ENCODE results near the gene DMBX1.

The DMBX1 gene

DNA sequence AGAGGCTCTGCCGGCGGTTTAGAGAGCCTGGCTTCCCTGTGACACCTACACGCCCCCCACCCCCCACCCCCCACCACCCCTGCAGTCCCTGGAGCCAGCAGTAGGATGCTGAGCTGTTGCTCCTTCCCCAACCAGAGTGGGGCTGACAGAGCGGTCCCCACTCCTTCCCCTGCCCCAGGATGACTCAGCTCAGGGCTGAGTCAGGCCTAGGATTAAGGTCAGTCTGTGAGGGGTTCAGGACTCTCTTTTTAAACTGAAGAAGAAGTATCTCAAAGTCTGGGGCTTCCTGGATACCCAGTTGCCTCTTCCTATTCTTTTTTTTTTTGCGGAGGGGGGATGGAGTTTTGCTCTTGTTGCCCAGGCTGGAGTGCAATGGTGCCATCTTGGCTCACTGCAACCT lies 19.1 kb downstream of the DMBX1 start:
- no peak for DNase-seq

DNA sequence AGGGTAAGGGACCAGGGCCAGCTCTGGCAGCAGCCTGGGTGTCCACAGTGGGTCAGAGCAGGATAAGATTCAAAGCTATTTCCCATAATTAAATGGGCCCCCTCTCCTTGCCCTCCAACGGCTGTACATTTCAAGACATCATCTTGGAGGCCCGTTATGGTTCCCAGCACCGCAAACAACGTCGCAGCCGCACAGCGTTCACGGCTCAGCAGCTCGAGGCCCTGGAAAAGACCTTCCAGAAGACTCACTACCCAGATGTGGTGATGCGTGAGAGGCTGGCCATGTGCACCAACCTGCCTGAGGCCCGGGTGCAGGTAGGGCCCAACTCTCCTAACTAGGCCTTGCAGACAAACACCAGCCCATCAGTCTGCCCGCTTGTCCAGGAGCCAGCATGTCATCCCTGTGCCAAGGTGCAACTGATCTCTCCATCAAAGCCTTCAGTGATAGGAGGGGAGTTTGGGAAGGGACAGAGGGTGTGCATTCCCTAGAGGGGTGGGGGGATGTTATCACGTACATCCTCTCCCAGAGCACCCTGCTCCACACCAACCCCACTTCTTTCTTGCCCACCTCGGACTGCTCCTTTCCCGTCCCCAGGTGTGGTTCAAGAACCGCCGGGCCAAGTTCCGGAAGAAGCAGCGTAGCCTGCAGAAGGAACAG lies 20.8 kb downstream of the DMBX1 start:
- DNase-seq = no peak

DNA sequence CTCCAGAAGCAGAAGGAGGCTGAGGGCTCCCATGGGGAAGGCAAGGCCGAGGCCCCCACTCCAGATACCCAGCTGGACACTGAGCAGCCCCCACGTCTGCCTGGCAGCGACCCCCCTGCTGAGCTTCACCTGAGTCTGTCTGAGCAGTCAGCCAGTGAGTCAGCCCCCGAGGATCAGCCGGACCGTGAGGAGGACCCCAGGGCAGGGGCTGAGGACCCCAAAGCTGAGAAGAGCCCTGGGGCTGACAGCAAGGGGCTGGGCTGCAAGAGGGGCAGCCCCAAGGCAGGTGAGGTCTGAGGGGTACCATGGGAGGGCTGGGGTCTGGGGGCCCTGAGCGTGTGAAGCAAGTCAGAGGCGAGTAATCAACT lies 21.3 kb downstream of the DMBX1 start:
- no peak for DNase-seq

DNA sequence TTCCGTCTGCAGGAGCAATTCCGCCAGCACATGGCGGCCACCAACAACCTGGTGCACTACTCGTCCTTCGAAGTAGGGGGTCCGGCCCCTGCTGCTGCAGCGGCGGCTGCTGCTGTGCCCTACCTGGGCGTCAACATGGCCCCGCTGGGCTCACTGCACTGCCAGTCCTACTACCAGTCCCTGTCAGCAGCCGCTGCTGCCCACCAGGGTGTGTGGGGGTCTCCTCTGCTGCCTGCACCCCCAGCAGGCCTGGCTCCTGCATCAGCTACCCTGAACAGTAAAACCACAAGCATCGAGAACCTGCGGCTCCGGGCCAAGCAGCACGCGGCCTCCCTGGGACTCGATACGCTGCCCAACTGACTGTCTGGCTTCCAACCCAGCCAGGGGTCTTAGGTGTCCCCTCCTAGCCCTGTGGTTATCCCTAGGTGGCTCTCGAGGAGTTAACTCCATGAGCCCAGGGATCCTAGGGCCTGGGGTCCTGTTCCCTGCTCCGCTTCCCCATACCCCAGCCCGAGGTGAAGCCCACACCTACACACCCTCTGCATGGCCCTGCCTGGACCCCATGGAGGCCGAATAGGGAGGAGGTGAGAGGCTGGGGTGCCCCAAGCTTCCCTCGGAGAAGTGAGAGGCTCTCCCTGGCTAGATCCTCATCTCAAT lies 22.6 kb downstream of the DMBX1 start:
- DNase-seq = no peak

DNA sequence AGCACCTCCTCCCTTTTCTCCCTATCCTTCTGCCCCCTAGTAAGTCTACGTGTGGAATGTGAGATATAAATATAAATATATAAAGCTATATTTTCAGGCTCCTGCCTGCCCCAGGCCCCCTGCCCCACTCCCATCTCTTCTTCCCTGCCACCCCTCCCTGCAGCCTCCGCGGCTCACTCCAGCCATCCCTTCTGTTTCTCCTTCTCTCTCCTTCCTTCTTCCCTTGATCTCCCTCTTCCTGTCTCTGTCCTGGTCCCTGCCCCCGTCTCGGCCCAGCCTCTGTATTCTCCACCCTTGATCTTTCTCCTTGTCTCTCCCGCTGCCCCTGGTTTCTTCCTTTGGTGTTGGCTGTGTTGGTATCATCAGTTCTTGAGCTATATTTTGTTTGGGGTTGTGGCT lies 23.2 kb downstream of the DMBX1 start:
- no peak for DNase-seq

DNA sequence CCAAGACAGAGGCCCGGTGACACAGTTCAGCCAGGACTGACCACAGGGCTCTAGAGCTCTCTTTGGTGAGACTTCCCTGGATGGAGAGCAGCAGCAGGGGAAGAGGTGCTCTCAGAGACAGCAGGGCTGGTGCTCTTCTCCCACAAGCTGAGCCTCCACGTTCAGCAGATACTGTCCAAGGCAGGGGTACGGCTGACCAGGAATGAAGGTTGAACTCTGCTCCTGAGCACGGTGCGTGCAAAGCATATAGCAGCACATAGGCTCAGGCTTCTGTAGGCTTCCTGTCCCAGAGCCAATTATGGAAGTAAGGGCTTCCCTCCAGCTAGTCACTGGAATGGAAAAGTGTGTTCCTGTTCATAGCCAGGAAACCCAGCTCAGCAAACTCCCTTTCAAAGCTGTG lies 23.9 kb downstream of the DMBX1 start:
- DNase-seq = no peak

DNA sequence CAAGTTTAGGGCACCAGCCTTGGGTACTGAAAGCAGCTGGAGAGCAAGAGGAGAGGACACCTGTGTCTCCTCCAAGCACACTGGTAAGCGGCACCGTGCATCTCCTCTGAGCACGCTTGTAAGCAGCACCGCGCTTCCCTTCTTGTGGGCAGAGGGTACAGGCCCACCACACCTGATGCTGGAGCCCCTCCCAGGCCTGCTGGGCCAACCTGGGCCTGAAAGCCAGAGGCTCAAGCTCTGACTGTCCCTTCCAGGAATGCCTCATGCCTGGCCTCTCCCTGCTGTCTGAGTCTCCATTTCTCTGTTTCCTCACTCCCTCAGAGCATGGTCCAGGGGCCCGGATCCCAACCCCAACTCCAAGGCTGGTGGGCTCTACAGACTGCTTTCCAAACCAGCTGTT lies 25.9 kb downstream of the DMBX1 start:
- no peak for DNase-seq

DNA sequence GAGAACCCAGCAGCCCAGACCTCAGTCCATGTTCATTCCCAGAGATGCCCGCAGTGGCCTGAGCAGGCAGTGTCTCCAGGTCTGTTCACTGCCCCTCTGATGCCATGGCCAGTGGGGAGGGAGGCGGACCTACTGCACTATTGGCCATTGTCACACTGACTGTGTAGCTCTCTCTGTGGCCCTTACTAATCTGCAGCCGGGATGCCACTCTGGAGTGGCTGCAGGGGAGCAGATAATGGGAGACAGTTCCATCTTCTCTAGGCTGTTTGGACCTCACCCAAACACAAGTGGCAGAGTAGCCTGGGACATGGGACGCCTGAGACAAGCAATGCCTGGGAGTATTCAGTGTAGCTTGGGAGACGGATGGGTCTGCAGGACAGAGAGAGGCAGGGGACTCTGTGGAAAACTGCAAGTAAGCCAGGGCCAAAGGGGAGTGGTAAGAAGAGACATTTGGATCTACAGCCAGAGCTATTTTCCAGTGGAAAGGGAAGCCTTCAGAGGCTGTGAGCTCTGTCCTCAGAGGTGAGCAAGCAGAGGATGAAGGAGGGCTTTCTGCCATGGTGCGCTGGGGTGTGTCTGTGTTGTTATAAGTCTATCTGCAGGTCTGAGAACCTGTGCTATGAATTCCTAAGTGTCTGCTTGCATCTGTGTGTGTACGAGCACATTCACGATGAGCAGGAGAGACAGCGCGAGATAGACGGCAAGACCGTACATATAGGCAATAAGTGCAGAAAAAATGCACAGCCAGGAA lies 26.7 kb downstream of the DMBX1 start:
- no peak for DNase-seq

DNA sequence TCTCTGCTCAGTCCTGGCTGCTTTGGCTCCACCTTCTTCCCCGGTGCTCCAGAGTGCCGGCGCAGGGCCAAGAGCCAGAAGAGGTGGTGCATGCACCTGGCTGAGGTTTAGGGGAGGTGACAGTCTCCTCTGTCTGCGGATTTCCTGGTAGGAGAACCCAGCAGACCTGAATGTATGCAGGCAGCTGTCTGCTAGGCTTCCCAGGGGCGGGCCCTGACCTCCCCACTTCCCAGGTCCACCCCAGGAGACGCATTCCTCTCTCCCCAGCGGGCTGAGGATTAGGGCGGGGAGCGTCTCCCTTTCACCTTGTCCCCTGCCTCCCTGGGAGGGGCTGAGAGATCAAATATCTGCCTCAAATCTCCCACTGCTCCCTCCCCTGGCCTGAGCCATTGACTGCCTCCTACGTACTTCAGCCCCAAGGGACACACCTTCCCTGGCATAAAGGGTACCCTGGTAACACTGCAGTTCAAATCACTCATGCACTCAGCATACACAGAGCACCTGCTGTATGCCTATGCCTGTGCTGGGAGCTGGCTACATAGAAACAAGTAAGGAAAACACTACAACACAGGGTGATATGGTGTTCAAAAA lies 27.5 kb downstream of the DMBX1 start:
- no peak for DNase-seq

DNA sequence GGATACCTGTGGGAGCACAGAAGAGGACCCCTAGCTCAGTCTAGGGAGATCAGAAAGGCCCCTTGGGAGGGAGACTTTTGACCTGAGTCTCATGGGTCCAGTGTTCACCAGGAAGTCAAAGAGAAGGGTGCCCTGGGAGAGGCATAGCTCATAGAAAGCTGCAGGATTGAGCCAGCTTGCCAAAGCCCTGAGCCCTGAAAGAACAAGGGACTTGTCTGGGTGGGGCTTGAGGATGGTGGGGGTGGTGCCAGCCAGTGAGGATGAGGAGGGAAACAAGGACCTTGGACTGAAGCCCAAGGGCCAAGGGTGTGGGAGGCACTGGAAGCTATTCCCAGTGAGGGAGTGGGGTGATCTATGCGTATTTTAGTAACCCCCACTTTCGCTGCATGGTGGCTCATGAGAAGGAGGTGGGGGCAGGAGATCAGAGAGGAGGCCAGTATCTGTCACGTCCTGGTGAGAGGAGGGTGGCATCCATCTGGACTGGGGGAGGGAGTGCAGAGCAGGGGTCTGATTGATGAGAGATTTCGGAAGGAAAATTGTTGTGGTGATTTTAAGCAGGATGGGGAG lies 28.4 kb downstream of the DMBX1 start:
- DNase-seq = no peak

DNA sequence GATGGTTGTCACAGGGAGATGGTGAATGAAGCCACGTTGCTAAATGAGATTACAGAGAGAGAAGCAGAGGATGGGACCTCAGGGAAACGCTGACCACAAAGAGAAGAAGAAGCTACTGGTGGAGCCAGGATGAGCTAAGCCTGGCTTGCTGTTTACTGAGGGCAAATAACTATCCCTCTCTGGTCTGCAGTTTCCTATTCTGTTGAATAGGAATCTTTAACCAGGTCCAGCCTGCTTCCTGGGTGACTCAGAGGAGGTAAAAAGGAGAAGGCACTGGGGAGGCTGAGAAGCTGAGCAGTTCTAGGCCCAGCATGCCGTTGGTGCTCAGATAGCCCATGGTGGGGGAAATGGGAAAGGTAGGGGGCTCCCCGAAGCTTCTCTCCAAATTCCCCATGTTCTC lies 29.6 kb downstream of the DMBX1 start:
- DNase-seq = no peak

DNA sequence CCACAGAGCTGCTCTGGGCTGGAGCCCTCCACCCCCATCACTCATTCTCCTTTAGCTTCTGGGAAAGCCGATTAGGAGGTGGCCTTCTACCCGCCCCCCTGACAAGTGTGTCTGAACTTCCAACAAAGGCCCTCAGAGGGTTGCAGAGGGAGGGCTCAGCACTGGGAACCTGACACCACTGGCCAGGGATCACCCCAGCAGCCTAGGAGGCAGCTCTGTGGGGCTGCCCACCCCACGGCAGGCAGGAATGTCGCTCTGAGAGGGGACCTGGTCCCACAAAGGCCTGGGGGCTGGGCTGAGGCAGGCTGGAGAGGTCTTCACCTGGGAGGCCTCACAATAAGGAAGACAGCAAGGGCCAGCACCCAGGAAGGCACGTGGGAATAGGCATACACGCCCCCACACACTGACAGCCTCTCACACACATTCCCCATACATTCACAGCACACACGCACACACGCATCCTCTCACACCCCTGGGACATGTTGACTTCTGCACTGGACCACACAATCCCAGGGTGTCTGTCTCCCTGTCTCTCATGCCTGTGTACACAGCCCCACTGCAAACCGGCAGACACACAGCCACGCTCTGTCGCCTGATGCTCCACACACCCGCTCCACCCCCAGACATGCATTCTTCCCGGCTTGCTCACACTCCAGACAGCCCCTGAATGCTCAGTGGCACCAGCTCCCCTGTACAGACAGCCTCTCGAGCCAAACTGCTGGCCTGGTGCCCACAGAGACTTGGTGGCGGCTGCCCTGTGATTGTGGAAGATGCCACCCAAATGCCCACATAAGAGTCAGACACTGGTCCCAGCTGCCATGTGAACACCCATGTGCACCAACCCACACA lies 30.7 kb downstream of the DMBX1 start:
- DNase-seq = no peak

DNA sequence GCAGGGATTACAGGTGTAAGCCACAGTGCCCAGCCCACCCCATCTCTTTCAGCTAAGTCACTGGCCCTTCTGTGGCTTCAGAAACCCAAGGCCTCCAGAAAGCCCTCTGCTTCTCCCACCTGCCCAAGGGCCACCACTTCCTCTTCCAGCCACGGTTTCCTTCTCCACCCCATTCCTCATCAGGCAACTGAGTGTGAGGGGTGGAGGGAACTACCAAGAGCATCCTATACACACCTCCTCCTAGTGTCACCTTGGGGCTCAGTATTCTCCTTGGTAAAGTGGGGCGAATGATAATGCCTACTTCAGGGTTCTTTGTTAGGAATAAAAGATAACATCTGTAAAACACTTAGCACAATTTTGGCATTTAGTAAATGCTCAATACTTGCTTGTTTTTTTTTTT lies 31.8 kb downstream of the DMBX1 start:
- no peak for DNase-seq

DNA sequence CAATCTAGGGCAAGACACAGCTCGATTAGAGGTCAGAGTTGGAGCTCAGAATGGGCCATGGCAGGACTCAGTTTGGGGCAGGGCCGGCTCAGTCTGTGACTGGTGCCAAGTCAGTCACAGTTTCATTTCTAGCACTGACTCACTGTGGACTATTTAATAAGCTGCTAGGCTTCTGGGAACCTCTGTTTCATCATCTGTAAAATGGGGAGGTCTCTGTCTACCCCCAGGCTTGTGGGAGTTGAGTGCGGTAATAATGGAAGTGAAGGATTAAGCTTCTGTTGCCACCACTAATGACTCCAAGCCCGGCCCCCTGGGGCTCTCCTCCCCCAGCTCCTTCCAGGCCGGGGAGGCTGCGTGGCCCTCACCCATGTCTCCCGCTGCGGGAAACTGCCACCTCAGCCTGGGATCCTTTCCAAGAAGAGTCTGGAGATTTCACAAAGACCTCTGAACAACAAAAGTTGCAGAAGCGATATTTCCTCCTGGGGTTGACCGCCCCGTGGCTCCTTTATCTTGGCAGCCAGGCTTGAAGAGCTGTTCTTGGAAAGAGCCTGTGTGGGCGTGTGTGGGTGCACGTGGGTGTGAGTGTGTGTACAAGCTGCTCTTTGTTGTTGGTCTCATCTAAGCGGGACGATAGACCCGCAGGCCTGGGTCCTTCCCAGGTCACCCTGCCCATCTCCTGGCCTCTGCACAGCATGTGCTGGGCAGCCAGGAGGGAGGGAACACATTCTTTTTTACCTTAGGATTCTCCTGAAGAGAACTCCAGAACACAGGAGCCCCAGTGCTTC lies 32.7 kb downstream of the DMBX1 start:
- DNase-seq = no peak

DNA sequence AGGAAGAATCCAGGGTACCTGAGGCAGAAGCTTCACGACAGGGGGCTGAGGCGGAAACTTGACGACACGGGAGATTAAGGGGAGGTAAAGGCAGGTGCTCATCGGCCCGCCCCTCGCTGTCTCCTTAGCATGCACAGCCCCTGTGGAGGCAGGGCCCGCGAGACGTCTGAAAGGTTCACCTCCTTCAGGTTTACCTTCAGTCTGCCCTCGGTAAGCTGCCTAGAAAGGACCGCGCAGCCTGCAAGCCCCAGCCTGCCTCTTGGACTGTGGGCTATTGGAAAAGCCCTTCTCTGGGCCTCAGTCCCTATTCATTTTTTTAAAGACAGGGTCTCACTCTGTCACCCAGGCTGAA lies 33.3 kb downstream of the DMBX1 start:
- no peak for DNase-seq

DNA sequence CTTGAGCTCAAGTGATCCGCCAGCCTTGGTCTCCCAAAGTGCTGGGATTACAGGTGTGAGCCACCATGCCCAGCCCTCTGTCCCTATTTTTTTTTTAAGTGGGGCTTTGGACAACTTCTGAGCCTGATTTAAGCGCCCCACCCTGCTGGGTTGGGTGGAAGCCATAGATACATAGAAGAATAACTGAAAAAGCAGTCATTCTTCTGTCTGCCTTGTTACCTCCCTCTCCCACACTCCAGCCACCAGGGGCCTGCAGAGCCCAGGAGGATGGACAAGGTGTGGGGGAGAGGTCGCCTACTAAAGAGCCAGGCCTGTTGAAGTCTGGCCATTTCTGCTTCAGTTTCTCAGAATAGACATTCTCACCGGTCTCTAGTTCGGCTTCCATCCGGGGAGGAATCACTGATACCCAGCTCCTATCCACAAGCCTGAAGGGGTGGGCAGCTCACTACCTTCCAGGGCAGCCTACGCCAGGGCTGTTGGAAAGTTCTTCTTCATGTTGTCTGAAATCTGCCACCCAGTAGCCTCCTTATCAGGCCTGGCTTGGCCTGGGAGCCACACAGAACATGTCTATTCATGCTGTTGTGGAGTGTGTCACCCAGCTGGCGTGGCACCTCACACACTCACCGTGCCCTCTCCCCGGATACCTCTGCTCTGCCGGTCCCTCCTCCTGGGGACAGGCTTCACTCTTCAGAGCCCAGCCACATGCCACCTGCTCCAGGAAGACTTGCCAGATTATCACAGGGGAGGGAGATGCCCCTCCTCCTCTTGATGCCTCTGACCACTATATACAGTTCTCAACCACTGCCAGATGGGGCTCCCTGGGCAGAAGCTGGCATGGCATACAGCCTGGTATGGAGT lies 34.1 kb downstream of the DMBX1 start:
- no peak for DNase-seq

DNA sequence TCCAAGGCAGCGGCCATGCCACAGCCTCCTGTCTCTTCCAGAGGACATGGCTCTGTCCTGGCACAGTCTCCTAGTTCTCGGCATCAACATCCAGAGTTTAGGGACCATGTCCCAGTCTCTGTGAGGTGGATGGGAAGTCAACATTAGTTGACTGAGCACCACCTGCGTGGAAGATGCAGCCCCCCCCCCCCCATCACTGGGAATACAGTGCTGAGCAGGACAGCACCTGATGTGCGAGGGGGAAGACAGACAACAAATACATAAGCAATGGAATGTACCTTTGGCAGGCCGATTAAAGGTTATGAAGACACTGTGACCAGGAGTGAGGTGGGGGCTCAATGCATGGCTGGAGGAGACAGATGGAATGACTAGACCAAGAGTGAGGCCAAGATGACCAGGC lies 35.2 kb downstream of the DMBX1 start:
- no peak for DNase-seq

DNA sequence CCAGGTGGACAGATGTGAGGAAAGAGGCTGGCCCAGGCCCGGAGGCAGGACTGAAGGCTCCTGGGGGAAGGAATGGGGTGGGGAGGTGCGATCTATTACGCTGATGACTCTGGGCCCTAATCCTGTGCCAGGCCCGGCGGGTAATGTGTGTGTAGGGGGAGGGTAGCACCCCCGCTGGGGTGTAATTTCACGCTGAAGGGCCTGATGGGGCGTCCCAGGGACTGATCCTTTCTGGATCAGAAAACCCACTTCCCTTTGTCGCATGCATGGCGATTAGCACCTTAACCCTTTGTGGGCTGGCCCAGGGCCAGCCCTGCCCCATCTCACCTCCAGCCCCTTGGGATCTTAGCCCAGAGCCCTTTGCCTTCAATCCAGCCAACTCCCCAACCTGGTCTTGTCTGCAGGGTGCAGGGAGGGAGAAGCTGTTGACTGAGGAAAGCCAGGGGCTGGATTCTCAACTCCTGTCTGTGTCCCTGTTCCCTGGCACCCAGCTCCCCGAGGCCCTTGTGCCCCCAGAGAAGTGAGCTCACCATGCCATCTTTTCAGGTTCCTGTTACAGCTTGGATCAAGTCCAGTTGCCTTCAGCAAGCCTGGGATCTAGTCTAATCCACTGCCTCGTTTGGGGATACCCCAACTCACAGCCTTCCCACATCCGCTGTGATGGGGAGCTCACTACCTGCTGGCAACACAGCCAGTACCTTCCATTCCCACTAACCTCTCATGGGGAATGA lies 35.8 kb downstream of the DMBX1 start:
- DNase-seq = no peak

DNA sequence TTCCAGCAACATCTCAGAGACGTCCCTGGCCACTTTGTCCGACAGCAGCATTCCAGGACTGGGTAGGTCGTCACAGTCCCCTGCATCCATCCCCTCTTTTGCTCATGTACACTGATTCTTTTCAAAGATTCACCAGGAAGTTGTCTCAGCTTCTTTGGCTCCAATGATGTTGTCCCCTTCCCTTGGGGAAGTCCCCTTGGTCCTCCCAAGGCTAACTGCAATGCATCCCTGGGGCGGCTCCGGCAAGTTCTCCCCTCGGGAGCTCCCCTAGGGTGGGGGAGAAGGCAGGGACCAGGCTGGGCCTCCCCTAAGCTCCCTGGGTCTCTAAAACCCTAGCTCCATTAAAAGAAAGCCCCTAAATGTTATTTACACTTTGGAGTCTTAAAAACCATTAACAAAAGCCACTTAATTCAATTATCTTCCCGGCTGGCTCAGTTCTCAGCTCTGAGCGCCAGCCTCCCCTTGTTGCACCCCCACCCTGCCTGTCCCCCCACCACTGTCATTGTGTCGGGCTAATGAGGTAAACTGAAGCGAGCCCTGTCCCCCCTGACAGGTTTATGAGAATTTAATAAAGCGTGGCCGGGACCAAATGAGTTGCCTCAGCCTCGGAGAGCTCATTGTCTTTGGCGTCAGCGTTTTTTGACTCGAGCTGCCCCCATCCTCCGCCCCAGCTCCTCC lies 36.5 kb downstream of the DMBX1 start:
- no peak for DNase-seq
